Measurements from ENCODE around the gene PDXK. TPM values are rescaled to one million over a fixed set of nuclear protein-coding genes. Genes with fewer than 3 reads are reported as not detected.

PDXK gene
- total and polyA plus RNA-seq, 7 donors = 17.2 to 96.5 (median 37.0) TPM

DNA sequence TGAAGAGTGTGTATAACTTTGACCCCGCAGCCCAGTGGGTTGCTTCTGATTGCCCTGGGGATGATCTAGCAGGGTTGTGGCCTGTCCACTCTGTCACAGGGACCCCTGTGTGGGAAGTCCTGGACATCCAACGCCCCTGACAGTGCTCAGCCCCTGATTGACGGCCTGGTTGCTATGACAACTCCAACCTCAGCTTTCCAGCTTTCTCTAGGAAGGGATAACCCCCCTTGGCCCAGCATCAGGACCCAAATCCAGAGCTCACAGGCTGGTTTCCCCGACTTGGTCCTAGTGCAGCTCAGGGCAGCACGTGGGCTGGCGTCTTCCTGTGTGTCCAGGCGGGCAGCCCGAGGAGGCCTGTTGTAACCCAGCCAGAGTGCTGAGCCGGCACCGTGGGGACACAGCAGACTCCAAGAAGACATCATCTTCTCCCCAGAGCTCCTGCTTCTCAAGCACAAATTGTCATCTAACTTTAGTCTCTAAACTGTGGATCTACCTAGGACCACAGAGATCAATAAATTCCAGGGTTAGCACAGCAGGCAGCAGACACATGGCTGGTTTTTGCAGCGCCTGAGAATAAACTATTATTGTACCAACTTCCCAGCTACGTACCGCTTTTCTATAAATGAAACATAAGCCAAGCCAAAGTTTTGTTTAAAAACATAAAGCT, 18.9 kb upstream of the PDXK start:
- DNase-seq = peak in 1 of 2 donors; percentile 38
- no peaks in the 10 kb centered on the region for H3K27me3 ChIP-seq (ENCODE audit: insufficient read depth in 3 of 3, low read length in 2 of 3)
- TF ChIP-seq, protein P1, sequence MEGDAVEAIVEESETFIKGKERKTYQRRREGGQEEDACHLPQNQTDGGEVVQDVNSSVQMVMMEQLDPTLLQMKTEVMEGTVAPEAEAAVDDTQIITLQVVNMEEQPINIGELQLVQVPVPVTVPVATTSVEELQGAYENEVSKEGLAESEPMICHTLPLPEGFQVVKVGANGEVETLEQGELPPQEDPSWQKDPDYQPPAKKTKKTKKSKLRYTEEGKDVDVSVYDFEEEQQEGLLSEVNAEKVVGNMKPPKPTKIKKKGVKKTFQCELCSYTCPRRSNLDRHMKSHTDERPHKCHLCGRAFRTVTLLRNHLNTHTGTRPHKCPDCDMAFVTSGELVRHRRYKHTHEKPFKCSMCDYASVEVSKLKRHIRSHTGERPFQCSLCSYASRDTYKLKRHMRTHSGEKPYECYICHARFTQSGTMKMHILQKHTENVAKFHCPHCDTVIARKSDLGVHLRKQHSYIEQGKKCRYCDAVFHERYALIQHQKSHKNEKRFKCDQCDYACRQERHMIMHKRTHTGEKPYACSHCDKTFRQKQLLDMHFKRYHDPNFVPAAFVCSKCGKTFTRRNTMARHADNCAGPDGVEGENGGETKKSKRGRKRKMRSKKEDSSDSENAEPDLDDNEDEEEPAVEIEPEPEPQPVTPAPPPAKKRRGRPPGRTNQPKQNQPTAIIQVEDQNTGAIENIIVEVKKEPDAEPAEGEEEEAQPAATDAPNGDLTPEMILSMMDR (IDR thresholded peaks at IDR 0.05) = no peak
- peaks cover 0 to 5% of the 10 kb centered on the region in 2 donors for H3K36me3 ChIP-seq (ENCODE audit: insufficient read depth in 1 of 2, low read depth in 1 of 2)
- no peak overlapping the region for H3K4me3 ChIP-seq
- H3K9me3 ChIP-seq = no peaks in the 10 kb centered on the region
- peaks cover 6% of the 10 kb centered on the region for H3K4me1 ChIP-seq
- no peak for ATAC-seq
- whole genome bisulfite sequencing, 3 donors = 61 to 72% (median 66%) methylated on average over 13 of the region's 13 CpGs
- no peak overlapping the region for H3K27ac ChIP-seq
- intact Hi-C loops (cut with DNase I) = loop anchor here in 1 of 2 donors (5.0 kb wide), 1 partner anchor 38 kb away; no protein-coding TSS in a partner anchor

DNA sequence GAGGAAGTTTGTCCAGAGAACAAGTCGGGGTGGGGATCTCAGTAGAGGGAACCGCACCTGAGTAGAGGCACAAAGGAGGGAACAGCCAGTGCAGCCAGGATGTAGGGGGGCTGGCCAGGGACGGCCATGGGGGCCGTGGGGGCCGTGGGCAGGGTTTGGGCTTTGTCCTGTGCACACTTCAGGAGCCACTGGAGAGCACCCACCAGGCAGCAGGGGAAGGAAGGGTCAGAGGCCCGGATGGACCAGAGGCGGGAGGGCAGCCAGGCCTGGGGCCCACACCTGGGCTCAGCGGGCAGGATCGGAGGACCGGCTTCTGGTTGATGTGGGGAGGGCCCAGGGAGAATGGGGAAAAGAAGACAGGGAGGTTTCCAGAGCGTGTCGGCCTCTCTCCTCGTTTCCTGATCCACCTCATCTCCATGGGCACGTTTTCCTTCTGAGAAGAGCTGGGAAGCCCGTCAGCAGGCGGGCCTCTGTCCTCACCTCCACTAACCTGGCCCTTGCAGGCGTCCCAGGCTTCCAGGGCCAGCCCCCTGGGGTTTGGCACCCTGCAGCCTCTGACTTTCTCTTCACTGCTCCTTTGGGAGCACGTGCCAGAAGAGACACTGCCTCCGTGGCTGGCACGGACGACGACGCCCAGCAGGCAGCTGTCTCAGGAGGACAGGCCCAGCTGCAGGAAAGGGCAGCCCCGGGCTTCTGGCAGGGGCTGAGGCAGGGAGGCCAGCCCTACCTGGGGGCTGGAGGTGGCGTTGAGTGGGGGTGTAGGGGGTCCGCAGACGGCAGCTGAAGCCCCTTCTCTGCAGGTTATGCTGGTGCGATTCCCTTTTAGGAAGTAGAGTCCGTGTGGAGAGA, 16.8 kb upstream of the PDXK start:
- Histone ChIP-seq H3K36me3 (ENCODE audit: insufficient read depth in 1 of 2, low read depth in 1 of 2) (no peaks in the 10 kb centered on the region), H3K27ac (peak overlapping the region; percentile 43), H3K9me3 (no peaks in the 10 kb centered on the region), H3K27me3 (ENCODE audit: insufficient read depth in 3 of 3, low read length in 2 of 3) (no peaks in the 10 kb centered on the region), H3K4me3 (no peak overlapping the region), H3K4me1 (peaks cover 6% of the 10 kb centered on the region)
- ATAC-seq (peak; percentile 28 to 64 (median 45)), DNase-seq (peak in 1 of 2 donors; percentile 51)
- WGBS, 3 donors = 59 to 68% (median 63%) methylated on average over 29 of the region's 29 CpGs
- TF ChIP-seq, protein P1 (IDR thresholded peaks at IDR 0.05) = no peak
- intact Hi-C loops (cut with DNase I) = no loop called here

DNA sequence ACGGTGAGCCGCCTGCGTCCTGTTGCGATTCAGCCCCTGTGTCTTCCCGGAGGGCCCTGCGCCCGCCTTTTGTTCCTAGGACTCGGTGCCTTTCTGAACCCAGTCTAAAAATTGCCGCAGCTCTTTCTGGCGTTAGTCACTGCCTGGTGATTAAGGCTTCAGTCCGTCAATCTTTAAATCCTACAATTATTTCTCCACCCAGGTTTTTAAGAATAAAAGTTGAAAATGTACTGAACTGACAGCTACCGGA, 16.2 kb upstream of the PDXK start:
- WGBS, 3 donors = 56 to 65% (median 61%) methylated on average over 12 of the region's 12 CpGs
- Histone ChIP-seq H3K4me1 (peaks cover 6% of the 10 kb centered on the region), H3K36me3 (ENCODE audit: insufficient read depth in 1 of 2, low read depth in 1 of 2) (no peaks in the 10 kb centered on the region), H3K27me3 (ENCODE audit: insufficient read depth in 3 of 3, low read length in 2 of 3) (no peaks in the 10 kb centered on the region), H3K4me3 (peak overlapping the region; percentile 11), H3K9me3 (no peaks in the 10 kb centered on the region), H3K27ac (peak overlapping the region; percentile 43)
- TF ChIP-seq, protein P1 (IDR thresholded peaks at IDR 0.05) = no peak
- DNase-seq (no peak), ATAC-seq (peak in 3 of 4 donors; percentile 47 to 75 (median 53))
- intact Hi-C loops (cut with DNase I) = no loop called here

DNA sequence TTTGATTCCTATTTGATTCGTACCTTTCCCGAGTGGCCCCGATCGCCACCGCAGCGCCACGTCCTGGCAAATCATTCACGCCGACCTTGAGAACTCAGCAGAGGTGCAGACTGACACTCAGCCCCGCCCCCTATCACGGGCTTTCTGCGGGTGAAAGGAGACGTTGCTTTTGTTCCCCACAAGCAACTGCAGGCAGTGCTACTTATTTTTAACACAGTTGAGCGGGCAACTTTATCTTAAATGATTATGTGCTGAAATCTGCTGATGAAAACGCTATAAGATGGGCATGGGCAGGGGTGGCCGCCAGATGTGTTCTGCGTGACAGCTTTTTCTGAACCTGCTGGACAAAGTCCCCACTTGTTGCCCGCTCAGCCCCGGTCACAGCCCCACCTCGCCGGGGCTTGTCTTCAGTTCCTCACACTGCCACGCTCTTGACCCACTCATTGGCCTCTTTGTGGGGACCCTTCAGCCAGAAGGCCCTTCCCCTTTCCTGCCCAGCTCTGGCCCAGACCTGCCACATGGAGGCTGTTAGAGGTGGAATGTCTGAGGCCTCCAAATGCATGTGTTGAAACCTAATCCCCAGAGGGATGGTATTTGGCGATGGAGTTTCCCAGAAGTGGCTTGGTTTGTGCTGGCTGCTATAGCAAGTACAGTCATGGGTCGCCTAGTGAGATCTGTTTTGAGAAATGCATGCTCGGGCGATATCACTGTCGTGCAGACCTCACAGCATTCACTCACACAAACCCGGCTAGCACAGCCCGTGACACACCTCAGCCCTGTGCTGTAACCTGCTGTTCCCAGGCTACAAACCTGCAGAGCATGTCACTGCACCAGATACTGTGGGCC, 15.7 kb upstream of the PDXK start:
- H3K4me1 ChIP-seq = peaks cover 6% of the 10 kb centered on the region
- no peaks in the 10 kb centered on the region for H3K36me3 ChIP-seq (ENCODE audit: insufficient read depth in 1 of 2, low read depth in 1 of 2)
- peak; percentile 46 to 64 for DNase-seq
- WGBS, 3 donors = 36 to 39% (median 38%) methylated on average over 29 of the region's 29 CpGs
- H3K9me3 ChIP-seq = no peaks in the 10 kb centered on the region
- no peaks in the 10 kb centered on the region for H3K27me3 ChIP-seq (ENCODE audit: insufficient read depth in 3 of 3, low read length in 2 of 3)
- peak overlapping the region; percentile 11 for H3K4me3 ChIP-seq
- ATAC-seq = peak; percentile 68 to 80 (median 76)
- H3K27ac ChIP-seq = peak overlapping the region; percentile 43
- TF ChIP-seq, protein P1 (IDR thresholded peaks at IDR 0.05) = no peak
- intact Hi-C loops (cut with DNase I) = no loop called here
